Measurements from ENCODE around the gene SMYD5. TPM values are rescaled to one million over a fixed set of nuclear protein-coding genes. Genes with fewer than 3 reads are reported as not detected.

SMYD5 gene
- total and polyA plus RNA-seq, 9 of the 15 experiments (the other 6 are each of a cell fraction or from before 2014, with no cell fraction given): 11.4 to 56.8 (median 32.0) TPM

DNA sequence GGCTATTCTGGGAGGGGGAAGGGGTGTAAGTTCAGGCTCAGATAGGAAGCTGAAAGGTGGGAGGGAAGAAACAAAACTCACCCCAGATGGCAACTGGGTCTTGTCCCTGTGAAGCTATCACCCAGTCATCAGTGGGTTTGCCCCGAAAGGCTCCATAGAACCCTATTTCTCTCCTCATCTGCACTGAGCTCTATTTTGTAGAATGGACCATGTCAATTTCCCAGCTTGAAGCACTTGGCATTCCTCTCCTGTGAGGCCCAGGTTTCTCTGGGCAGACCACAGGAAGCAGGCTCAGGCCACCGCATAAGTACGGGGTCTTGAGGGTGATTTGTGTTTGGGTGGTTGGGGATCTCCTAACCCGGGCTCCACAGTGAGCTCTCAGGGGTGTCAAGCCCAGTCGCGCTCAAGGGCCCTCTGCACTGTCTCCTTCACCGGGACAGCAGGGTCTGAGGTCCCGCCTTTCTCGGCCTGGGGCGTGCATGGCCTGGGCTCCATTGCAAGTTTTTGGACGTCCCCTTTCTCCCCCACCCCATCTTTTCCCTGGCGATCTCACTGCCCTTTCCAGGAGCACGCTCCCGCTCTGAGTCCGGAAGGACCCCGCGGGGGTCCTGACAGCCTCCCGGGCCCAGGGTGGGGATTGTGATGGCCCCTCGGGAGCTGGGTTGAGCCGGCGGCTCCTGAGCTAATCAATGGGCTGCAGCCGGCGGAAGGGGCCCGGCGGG is 38.9 kb upstream of the SMYD5 start:
- peaks cover 3 to 35% of the 10 kb centered on the region in 2 experiments; a peak in 3 of 5 replicates for H3K27me3 ChIP-seq (ENCODE audit: control insufficient read depth in 2 of 2, insufficient read depth in 2 of 2, low read length in 2 of 2)
- peak overlapping the region; percentile 15; the same call in 1 of the 2 replicates for H3K4me2 ChIP-seq (ENCODE audit: insufficient read depth, low read length)
- peak overlapping the region in 1 of 2 experiments; percentile 87; a peak in 2 of 4 replicates for H3K9ac ChIP-seq (ENCODE audit: insufficient read depth in 1 of 2, low read depth in 2 of 2, low read length in 2 of 2)
- FAIRE-seq (no peak), DNase-seq (ENCODE audit: extremely low read depth in 1 of 4, low spot score in 3 of 4) (peak in 2 of 4 experiments; percentile 32 to 38), ATAC-seq (peak; percentile 7; the same call in 2 of the 3 replicates)
- BruUV-seq (replicated peaks): no TSS peak
- peaks cover 11 to 29% of the 10 kb centered on the region in 2 experiments; a peak in 4 of 5 replicates for H3K4me1 ChIP-seq (replicated peaks in 1 of 2; ENCODE audit: control insufficient read depth in 2 of 2, insufficient read depth in 2 of 2, low read length in 2 of 2)
- no peaks in the 10 kb centered on the region for H3K9me3 ChIP-seq (replicated peaks; ENCODE audit: control insufficient read depth, insufficient read depth, low read depth, low read length)
- ChIA-PET POLR2A (interaction anchor here (0.5 kb wide), 1 partner anchor 12 kb away, joined by 3 read pairs; no protein-coding TSS in a partner anchor), CTCF (ENCODE audit: low intra/inter-chr PET ratio) (interaction anchor here (0.6 to 4.1 kb wide), 2 partner anchors 100 to 282 kb away, joined by 3 to 56 read pairs; no protein-coding TSS in a partner anchor)
- no peaks in the 10 kb centered on the region for H3K79me2 ChIP-seq (ENCODE audit: control insufficient read depth, insufficient read depth, low read length)
- H2AFZ ChIP-seq (ENCODE audit: low read depth, low read length): peak overlapping the region; percentile 86
- intact Hi-C loops (cut with micrococcal nuclease): loop anchor here (5.0 kb wide), 3 partner anchors 82 to 403 kb away; no protein-coding TSS in a partner anchor
- H3K4me3 ChIP-seq: no peak overlapping the region; the same call in 1 of the 2 replicates
- WGBS (ENCODE audit: insufficient coverage, low coverage, missing lambda C conversion rate): 38% methylated on average over 21 of the region's 25 CpGs
- in situ Hi-C loops (cut with MboI): no loop called here
- H3K9me1 ChIP-seq (ENCODE audit: control insufficient read depth, insufficient read depth, low read length): no peaks in the 10 kb centered on the region
- peak overlapping the region; percentile 32; the same call in 1 of the 3 replicates for H3K27ac ChIP-seq (ENCODE audit: extremely low read depth, low read depth, low read length)
- no peaks in the 10 kb centered on the region for H4K20me1 ChIP-seq (replicated peaks; ENCODE audit: control insufficient read depth, insufficient read depth, low read length)
- no peaks in the 10 kb centered on the region for H3K36me3 ChIP-seq (ENCODE audit: control insufficient read depth, insufficient read depth, low read length)
- TF ChIP-seq ARID1B (IDR thresholded peaks at IDR 0.05): 0 out of 2 replicates have a peak, but pooled peaks have one; percentile 62
- peak; percentile 29; the same call in 1 of the 2 replicates for TF ChIP-seq TAL1 (IDR thresholded peaks at IDR 0.05)
- TF ChIP-seq HDGF (IDR thresholded peaks at IDR 0.05): no peak

Measured in K562 (cell line).